AG04449 (cell line): ENCODE data around the gene APCS.

Experiments used
- CTCF ChIA-PET: fragments of 350-600 bp; formaldehyde crosslinking; extraction: SDS; loops from one replicate; lab custom pipeline; 2021; ENCODE audit warnings: antibody characterized with exemption; lab: Yijun Ruan, JAX
- POLR2A ChIA-PET: fragments of 400-600, 350-600 bp; formaldehyde crosslinking; extraction: SDS; loops from one replicate; lab custom pipeline; 2020; ENCODE audit warnings: antibody characterized with exemption, inconsistent platforms; lab: Yijun Ruan, JAX
- DNase-seq: peaks from one replicate; pipeline ENCODE4 v3.0.0-alpha.2; 2010; ENCODE audit warnings: low read depth, low spot score
- H3K4me3 ChIP-seq: 2 replicates; pipeline ENCODE4 v1.5.1; 2011; ENCODE audit warnings: low read depth, mild to moderate bottlenecking, control low read depth, low read length
- TF ChIP-seq, protein P1 (sequence below): IDR thresholded peaks from one replicate; pipeline ENCODE4 v1.5.1; 2011; ENCODE audit warnings: mild to moderate bottlenecking, moderate library complexity, low read length, control low read depth, inconsistent platforms; ENCODE audit not compliant: insufficient read depth; ENCODE audit errors: missing control alignments

Gene APCS

DNA sequence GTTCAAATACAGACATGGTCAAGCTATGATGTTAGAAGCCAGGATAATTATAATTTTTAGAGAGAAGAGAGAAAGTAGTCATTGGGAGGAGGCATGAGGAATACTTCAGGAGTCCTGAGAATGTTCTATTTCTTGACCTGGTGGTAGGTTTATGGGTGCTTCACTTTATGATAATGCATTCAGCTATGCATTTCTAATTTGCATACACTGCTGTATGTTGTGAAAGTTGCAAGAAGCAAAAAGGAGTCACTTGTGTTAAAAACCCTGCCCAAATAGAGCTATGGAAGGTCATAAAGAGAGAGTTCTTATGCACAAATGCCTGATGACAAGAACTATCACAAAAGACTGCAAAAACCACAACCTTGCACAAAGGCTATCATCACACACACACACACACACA, 45.3 kb downstream of the APCS start:
- no peak overlapping the region for H3K4me3 ChIP-seq
- ChIA-PET CTCF (no interaction called here), POLR2A (no interaction called here)
- TF ChIP-seq, protein P1, sequence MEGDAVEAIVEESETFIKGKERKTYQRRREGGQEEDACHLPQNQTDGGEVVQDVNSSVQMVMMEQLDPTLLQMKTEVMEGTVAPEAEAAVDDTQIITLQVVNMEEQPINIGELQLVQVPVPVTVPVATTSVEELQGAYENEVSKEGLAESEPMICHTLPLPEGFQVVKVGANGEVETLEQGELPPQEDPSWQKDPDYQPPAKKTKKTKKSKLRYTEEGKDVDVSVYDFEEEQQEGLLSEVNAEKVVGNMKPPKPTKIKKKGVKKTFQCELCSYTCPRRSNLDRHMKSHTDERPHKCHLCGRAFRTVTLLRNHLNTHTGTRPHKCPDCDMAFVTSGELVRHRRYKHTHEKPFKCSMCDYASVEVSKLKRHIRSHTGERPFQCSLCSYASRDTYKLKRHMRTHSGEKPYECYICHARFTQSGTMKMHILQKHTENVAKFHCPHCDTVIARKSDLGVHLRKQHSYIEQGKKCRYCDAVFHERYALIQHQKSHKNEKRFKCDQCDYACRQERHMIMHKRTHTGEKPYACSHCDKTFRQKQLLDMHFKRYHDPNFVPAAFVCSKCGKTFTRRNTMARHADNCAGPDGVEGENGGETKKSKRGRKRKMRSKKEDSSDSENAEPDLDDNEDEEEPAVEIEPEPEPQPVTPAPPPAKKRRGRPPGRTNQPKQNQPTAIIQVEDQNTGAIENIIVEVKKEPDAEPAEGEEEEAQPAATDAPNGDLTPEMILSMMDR: no peak
- no peak for DNase-seq
